ENCODE results near the gene CCL26. TPM values are rescaled to one million over a fixed set of nuclear protein-coding genes. Genes with fewer than 3 reads are reported as not detected.
A peak's percentile ranks its signal among the peaks of the same experiment; 100 is the strongest.

CCL26 gene
- total RNA-seq, 1 experiment from 2014 or later = 7.1 TPM

- Histone ChIP-seq H3K4me2 (ENCODE audit: low read length) (peak within 1 kb of the TSS; percentile 99), H3K79me2 (ENCODE audit: low read length) (no peaks in the 10 kb centered on the region), H3K9me2 (replicated peaks; ENCODE audit: low read length) (no peaks in the 10 kb centered on the region), H3K36me3 (ENCODE audit: low read depth, low read length) (no peaks in the 10 kb centered on the region), H3K4me1 (ENCODE audit: insufficient read depth, low read length) (peaks cover 2% of the 10 kb centered on the region; the same call in 1 of the 2 replicates), H3K9me3 (ENCODE audit: low read length) (no peaks in the 10 kb centered on the region), H4K20me1 (ENCODE audit: low read length) (no peaks in the 10 kb centered on the region), H3K27me3 (ENCODE audit: low read length) (no peaks in the 10 kb centered on the region), H2AFZ (ENCODE audit: low read length) (peak within 1 kb of the TSS; percentile 99), H3K27ac (ENCODE audit: low read length) (peak within 1 kb of the TSS; percentile 14; the same call in 1 of the 2 replicates), H3K4me3 (ENCODE audit: low read length) (peak within 1 kb of the TSS; percentile 95), H3K9ac (ENCODE audit: low read length) (peak within 1 kb of the TSS; percentile 66), H3F3A (ENCODE audit: low read length, unreplicated experiment) (no peaks in the 10 kb centered on the region)
- no peak for TF ChIP-seq EZH2phosphoT487 (IDR thresholded peaks at IDR 0.05; ENCODE audit: borderline replicate concordance, low read length)
- no peak for TF ChIP-seq EZH2 (IDR thresholded peaks at IDR 0.05; ENCODE audit: low read length, unreplicated experiment)
- DNase-seq (no peak), ATAC-seq (no peak)
- ChIA-PET CTCF (interaction anchor here (1.8 kb wide), 1 partner anchor 24 kb away, joined by 6 read pairs; no protein-coding TSS in a partner anchor), POLR2A (ENCODE audit: unreplicated experiment) (no interaction called here)
- intact Hi-C loops (cut with micrococcal nuclease) = loop anchor here (10.0 kb wide), 1 partner anchor 64 kb away; no protein-coding TSS in a partner anchor
- BruUV-seq (replicated peaks) = no TSS peak
Measured at GRCh38 chr7:75738604-75738974, 33.4 kb downstream of the CCL26 start, which contains the start of gene HIP1. HIP1 (minus strand) TSS chr7:75738941; CDS start chr7:75738920, 21 bp downstream.

DNA sequence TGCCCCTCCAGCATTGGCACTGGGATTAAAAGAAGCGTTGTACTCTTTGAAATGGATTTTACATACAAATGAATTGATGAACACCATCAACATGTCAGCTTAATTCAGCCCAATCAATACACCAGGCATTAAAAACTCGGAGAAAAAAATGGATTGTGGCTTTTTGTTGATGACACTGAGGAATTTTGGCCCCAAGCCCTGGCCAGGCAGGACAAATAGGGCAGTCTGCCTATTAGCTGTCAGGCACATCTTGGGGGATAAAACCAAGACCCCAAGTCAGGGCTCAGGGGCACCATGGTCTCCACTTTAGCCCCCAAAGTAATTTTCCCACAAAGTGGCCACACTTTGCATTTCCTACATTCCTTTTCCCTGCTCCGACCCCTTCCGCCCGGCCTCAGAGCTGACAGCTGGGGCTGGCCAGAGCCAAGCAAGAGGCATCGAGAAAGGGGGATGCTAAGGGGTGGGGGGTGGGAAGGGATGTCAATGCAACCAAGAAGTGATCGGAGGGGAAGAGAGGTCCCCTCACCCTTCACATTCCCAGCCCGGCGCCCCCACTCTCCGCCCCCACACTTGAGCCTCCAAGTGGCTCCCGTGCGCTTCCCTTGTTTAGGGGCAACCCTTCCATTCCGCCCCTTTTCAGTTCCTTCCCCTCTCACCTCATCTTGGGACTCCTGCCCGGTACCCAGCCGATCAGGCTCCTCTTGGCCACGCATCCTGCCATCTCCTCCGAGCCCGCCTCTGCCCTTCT, 34.0 kb downstream of the CCL26 start:
- CTCF ChIA-PET = interaction anchor here (1.8 kb wide), 1 partner anchor 24 kb away, joined by 6 read pairs; no protein-coding TSS in a partner anchor
- no peak overlapping the region for H3K27ac ChIP-seq (ENCODE audit: low read length)

GRCh38 chr7:75735581-75736350, 36.2 kb downstream of the CCL26 start:
- Histone ChIP-seq H3K4me2 (ENCODE audit: low read length) (no peak overlapping the region), H3K27ac (ENCODE audit: low read length) (no peak overlapping the region), H3K4me1 (ENCODE audit: insufficient read depth, low read length) (peaks cover 16% of the 10 kb centered on the region), H2AFZ (ENCODE audit: low read length) (no peak overlapping the region), H3K79me2 (ENCODE audit: low read length) (no peaks in the 10 kb centered on the region), H3K9me2 (replicated peaks; ENCODE audit: low read length) (no peaks in the 10 kb centered on the region), H4K20me1 (ENCODE audit: low read length) (no peaks in the 10 kb centered on the region), H3K36me3 (ENCODE audit: low read depth, low read length) (no peaks in the 10 kb centered on the region), H3K4me3 (ENCODE audit: low read length) (no peak overlapping the region), H3F3A (ENCODE audit: low read length, unreplicated experiment) (peaks cover 6% of the 10 kb centered on the region), H3K9me3 (ENCODE audit: low read length) (no peaks in the 10 kb centered on the region), H3K27me3 (ENCODE audit: low read length) (no peaks in the 10 kb centered on the region), H3K9ac (ENCODE audit: low read length) (no peak overlapping the region)
- ATAC-seq (no peak), DNase-seq (no peak)
- ChIA-PET CTCF (no interaction called here), POLR2A (ENCODE audit: unreplicated experiment) (no interaction called here)
- intact Hi-C loops (cut with micrococcal nuclease) = loop anchor here (10.0 kb wide), 1 partner anchor 61 kb away; no protein-coding TSS in a partner anchor
- no TSS peak for BruUV-seq (replicated peaks)
- TF ChIP-seq EZH2 (IDR thresholded peaks at IDR 0.05; ENCODE audit: low read length, unreplicated experiment) = no peak
- TF ChIP-seq, protein P1, sequence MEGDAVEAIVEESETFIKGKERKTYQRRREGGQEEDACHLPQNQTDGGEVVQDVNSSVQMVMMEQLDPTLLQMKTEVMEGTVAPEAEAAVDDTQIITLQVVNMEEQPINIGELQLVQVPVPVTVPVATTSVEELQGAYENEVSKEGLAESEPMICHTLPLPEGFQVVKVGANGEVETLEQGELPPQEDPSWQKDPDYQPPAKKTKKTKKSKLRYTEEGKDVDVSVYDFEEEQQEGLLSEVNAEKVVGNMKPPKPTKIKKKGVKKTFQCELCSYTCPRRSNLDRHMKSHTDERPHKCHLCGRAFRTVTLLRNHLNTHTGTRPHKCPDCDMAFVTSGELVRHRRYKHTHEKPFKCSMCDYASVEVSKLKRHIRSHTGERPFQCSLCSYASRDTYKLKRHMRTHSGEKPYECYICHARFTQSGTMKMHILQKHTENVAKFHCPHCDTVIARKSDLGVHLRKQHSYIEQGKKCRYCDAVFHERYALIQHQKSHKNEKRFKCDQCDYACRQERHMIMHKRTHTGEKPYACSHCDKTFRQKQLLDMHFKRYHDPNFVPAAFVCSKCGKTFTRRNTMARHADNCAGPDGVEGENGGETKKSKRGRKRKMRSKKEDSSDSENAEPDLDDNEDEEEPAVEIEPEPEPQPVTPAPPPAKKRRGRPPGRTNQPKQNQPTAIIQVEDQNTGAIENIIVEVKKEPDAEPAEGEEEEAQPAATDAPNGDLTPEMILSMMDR (conservative IDR thresholded peaks at IDR 0.05; ENCODE audit: low read depth, low read length) = no peak
- TF ChIP-seq EZH2phosphoT487 (IDR thresholded peaks at IDR 0.05; ENCODE audit: borderline replicate concordance, low read length) = no peak

More for the DNA sequence above, 34.0 kb downstream of the CCL26 start:
- H3K9me2 ChIP-seq (replicated peaks; ENCODE audit: low read length) = no peaks in the 10 kb centered on the region
- H4K20me1 ChIP-seq (ENCODE audit: low read length) = no peaks in the 10 kb centered on the region
- H3K36me3 ChIP-seq (ENCODE audit: low read depth, low read length) = no peaks in the 10 kb centered on the region
- H3K4me3 ChIP-seq (ENCODE audit: low read length) = peak overlapping the region; percentile 80
- H3K9ac ChIP-seq (ENCODE audit: low read length) = peak overlapping the region; percentile 61
- TF ChIP-seq, protein P1 (conservative IDR thresholded peaks at IDR 0.05; ENCODE audit: low read depth, low read length) = no peak
- DNase-seq (no peak), ATAC-seq (no peak)
- peak overlapping the region; percentile 99 for H3K4me2 ChIP-seq (ENCODE audit: low read length)
- peaks cover 1% of the 10 kb centered on the region for H3F3A ChIP-seq (ENCODE audit: low read length, unreplicated experiment)
- no peaks in the 10 kb centered on the region for H3K79me2 ChIP-seq (ENCODE audit: low read length)
- POLR2A ChIA-PET (ENCODE audit: unreplicated experiment) = no interaction called here
- H3K9me3 ChIP-seq (ENCODE audit: low read length) = no peaks in the 10 kb centered on the region
- intact Hi-C loops (cut with micrococcal nuclease) = loop anchor here (10.0 kb wide), 1 partner anchor 63 kb away; no protein-coding TSS in a partner anchor
- BruUV-seq (replicated peaks) = TSS peak; percentile 25
- peak overlapping the region; percentile 99 for H2AFZ ChIP-seq (ENCODE audit: low read length)
- H3K27me3 ChIP-seq (ENCODE audit: low read length) = no peaks in the 10 kb centered on the region
- peaks cover 8% of the 10 kb centered on the region for H3K4me1 ChIP-seq (ENCODE audit: insufficient read depth, low read length)
